ENCODE data around the gene PTCSC3. TPM values are rescaled to one million over a fixed set of nuclear protein-coding genes. Genes with fewer than 3 reads are reported as not detected.

PTCSC3 gene
- total and polyA plus RNA-seq, 8 donors: 1.5 to 4.6 (median 2.6) TPM; not detected in 1

GRCh38 chr14:36134038-36134437 lies 42.5 kb downstream of the PTCSC3 start:
- intact Hi-C loops (cut with DNase I): no loop called here
- no peak overlapping the region for H3K4me3 ChIP-seq
- H3K27ac ChIP-seq: no peak overlapping the region
- H3K36me3 ChIP-seq: no peaks in the 10 kb centered on the region
- no peaks in the 10 kb centered on the region for H3K9me3 ChIP-seq
- ATAC-seq (no peak), DNase-seq (no peak)
- no peaks in the 10 kb centered on the region for H3K4me1 ChIP-seq
- no peaks in the 10 kb centered on the region for H3K27me3 ChIP-seq
- no peak for TF ChIP-seq CTCF (IDR thresholded peaks at IDR 0.05)

GRCh38 chr14:36132826-36133225 lies 43.7 kb downstream of the PTCSC3 start:
- DNase-seq (no peak), ATAC-seq (no peak)
- H3K9me3 ChIP-seq: no peaks in the 10 kb centered on the region
- H3K27ac ChIP-seq: no peak overlapping the region
- no peak overlapping the region for H3K4me3 ChIP-seq
- H3K36me3 ChIP-seq: no peaks in the 10 kb centered on the region
- H3K4me1 ChIP-seq: no peaks in the 10 kb centered on the region
- no peak for TF ChIP-seq CTCF (IDR thresholded peaks at IDR 0.05)
- intact Hi-C loops (cut with DNase I): no loop called here
- H3K27me3 ChIP-seq: no peaks in the 10 kb centered on the region

- Histone ChIP-seq H3K27me3 (no peaks in the 10 kb centered on the region), H3K4me1 (no peaks in the 10 kb centered on the region), H3K9me3 (no peaks in the 10 kb centered on the region), H3K4me3 (no peak overlapping the region), H3K27ac (no peak overlapping the region), H3K36me3 (no peaks in the 10 kb centered on the region)
- intact Hi-C loops (cut with DNase I): no loop called here
- no peak for ATAC-seq
- no peak for TF ChIP-seq CTCF (IDR thresholded peaks at IDR 0.05)
- DNase-seq: no peak
Measured at GRCh38 chr14:36130186-36130585, 46.3 kb downstream of the PTCSC3 start.

GRCh38 chr14:36129181-36129580 lies 47.3 kb downstream of the PTCSC3 start:
- Histone ChIP-seq H3K36me3 (no peaks in the 10 kb centered on the region), H3K4me1 (no peaks in the 10 kb centered on the region), H3K27me3 (no peaks in the 10 kb centered on the region), H3K4me3 (no peak overlapping the region), H3K9me3 (no peaks in the 10 kb centered on the region), H3K27ac (no peak overlapping the region)
- no peak for TF ChIP-seq CTCF (IDR thresholded peaks at IDR 0.05)
- DNase-seq (no peak), ATAC-seq (no peak)
- intact Hi-C loops (cut with DNase I): no loop called here

GRCh38 chr14:36113341-36113740 lies 63.2 kb downstream of the PTCSC3 start:
- no peak for DNase-seq

More at GRCh38 chr14:36113341-36113740, 63.2 kb downstream of the PTCSC3 start:
- H3K36me3 ChIP-seq: no peaks in the 10 kb centered on the region
- H3K27me3 ChIP-seq: no peaks in the 10 kb centered on the region
- intact Hi-C loops (cut with DNase I): no loop called here
- ATAC-seq: no peak
- H3K4me1 ChIP-seq: no peaks in the 10 kb centered on the region
- H3K27ac ChIP-seq: no peak overlapping the region
- no peak for TF ChIP-seq CTCF (IDR thresholded peaks at IDR 0.05)
- H3K4me3 ChIP-seq: no peak overlapping the region
- H3K9me3 ChIP-seq: no peaks in the 10 kb centered on the region

All from left lung (tissue), 10 donors.